ENCODE measurements around the gene FBN1. TPM values are rescaled to one million over a fixed set of nuclear protein-coding genes. Genes with fewer than 3 reads are reported as not detected.

FBN1 gene
- total RNA-seq, 4 donors from 2014 or later: 13.0 to 28.0 (median 20.9) TPM

GRCh38 chr15:48479751-48480150 lies 165.8 kb downstream of the FBN1 start:
- no peaks in the 10 kb centered on the region for H3K36me3 ChIP-seq
- in situ Hi-C loops (cut with MboI; ENCODE audit: low sequenced_read_pairs in 4 of 4): no loop called here
- intact Hi-C loops (cut with DNase I; ENCODE audit: low total_unique reads): no loop called here

GRCh38 chr15:48478581-48478980 lies 166.9 kb downstream of the FBN1 start:
- no peak for DNase-seq
- TF ChIP-seq POLR2A (IDR thresholded peaks at IDR 0.05) (no peak), CTCF (IDR thresholded peaks at IDR 0.05 in 4 of 5, conservative IDR thresholded peaks at IDR 0.05 in 1 of 5) (no peak)
- Histone ChIP-seq H3K4me1 (no peaks in the 10 kb centered on the region), H3K27me3 (no peaks in the 10 kb centered on the region), H3K27ac (no peak overlapping the region), H3K36me3 (no peaks in the 10 kb centered on the region), H3K4me3 (no peak overlapping the region), H3K9me3 (no peaks in the 10 kb centered on the region)
- in situ Hi-C loops (cut with MboI; ENCODE audit: low sequenced_read_pairs in 4 of 4): no loop called here
- no peak for ATAC-seq
- intact Hi-C loops (cut with DNase I; ENCODE audit: low total_unique reads): no loop called here

More at GRCh38 chr15:48479751-48480150, 165.8 kb downstream of the FBN1 start:
- Histone ChIP-seq H3K27me3 (no peaks in the 10 kb centered on the region), H3K4me1 (no peaks in the 10 kb centered on the region), H3K9me3 (no peaks in the 10 kb centered on the region), H3K4me3 (no peak overlapping the region), H3K27ac (no peak overlapping the region)
- ATAC-seq: no peak
- TF ChIP-seq CTCF (IDR thresholded peaks at IDR 0.05 in 4 of 5, conservative IDR thresholded peaks at IDR 0.05 in 1 of 5): no peak
- no peak for TF ChIP-seq POLR2A (IDR thresholded peaks at IDR 0.05)
- DNase-seq: no peak

- no peaks in the 10 kb centered on the region for H3K4me1 ChIP-seq
- H3K27ac ChIP-seq: no peak overlapping the region
- TF ChIP-seq CTCF (IDR thresholded peaks at IDR 0.05 in 4 of 5, conservative IDR thresholded peaks at IDR 0.05 in 1 of 5) (no peak), POLR2A (IDR thresholded peaks at IDR 0.05) (no peak)
- ATAC-seq (no peak), DNase-seq (no peak)
- H3K9me3 ChIP-seq: no peaks in the 10 kb centered on the region
- intact Hi-C loops (cut with DNase I; ENCODE audit: low total_unique reads): no loop called here
- no peaks in the 10 kb centered on the region for H3K27me3 ChIP-seq
- H3K4me3 ChIP-seq: no peak overlapping the region
- no peaks in the 10 kb centered on the region for H3K36me3 ChIP-seq
- in situ Hi-C loops (cut with MboI; ENCODE audit: low sequenced_read_pairs in 4 of 4): no loop called here
These were observed 167.6 kb downstream of the FBN1 start for GRCh38 chr15:48477795-48478360.

- no peak for DNase-seq
- Histone ChIP-seq H3K9me3 (no peaks in the 10 kb centered on the region), H3K4me3 (no peak overlapping the region), H3K27me3 (no peaks in the 10 kb centered on the region), H3K27ac (no peak overlapping the region), H3K36me3 (no peaks in the 10 kb centered on the region), H3K4me1 (peaks cover 0 to 3% of the 10 kb centered on the region in 2 donors)
- no peak for TF ChIP-seq CTCF (IDR thresholded peaks at IDR 0.05 in 4 of 5, conservative IDR thresholded peaks at IDR 0.05 in 1 of 5)
- TF ChIP-seq POLR2A (IDR thresholded peaks at IDR 0.05): no peak
- in situ Hi-C loops (cut with MboI; ENCODE audit: low sequenced_read_pairs in 4 of 4) (no loop called here), intact Hi-C loops (cut with DNase I; ENCODE audit: low total_unique reads) (no loop called here)
- no peak for ATAC-seq
These were observed 169.7 kb downstream of the FBN1 start for GRCh38 chr15:48475600-48476395.

All from gastrocnemius medialis (tissue), 4 donors.